Colon (tissue), 2 donors: ENCODE measurements around the gene INHBC.
"Not testable (repeated sequence)": the region's sequence is repeated elsewhere in the genome, so short reads cannot be mapped to it uniquely, and the experiment has no call there.

ENCODE experiments used
- FAIRE-seq: peaks from 2 replicates; lab custom pipeline; 2012; peaks lifted over from hg19 to GRCh38; lab: Jason Lieb, UNC
- donor health status: control.
- donor health status: control.

Gene INHBC, protein sequence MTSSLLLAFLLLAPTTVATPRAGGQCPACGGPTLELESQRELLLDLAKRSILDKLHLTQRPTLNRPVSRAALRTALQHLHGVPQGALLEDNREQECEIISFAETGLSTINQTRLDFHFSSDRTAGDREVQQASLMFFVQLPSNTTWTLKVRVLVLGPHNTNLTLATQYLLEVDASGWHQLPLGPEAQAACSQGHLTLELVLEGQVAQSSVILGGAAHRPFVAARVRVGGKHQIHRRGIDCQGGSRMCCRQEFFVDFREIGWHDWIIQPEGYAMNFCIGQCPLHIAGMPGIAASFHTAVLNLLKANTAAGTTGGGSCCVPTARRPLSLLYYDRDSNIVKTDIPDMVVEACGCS

DNA sequence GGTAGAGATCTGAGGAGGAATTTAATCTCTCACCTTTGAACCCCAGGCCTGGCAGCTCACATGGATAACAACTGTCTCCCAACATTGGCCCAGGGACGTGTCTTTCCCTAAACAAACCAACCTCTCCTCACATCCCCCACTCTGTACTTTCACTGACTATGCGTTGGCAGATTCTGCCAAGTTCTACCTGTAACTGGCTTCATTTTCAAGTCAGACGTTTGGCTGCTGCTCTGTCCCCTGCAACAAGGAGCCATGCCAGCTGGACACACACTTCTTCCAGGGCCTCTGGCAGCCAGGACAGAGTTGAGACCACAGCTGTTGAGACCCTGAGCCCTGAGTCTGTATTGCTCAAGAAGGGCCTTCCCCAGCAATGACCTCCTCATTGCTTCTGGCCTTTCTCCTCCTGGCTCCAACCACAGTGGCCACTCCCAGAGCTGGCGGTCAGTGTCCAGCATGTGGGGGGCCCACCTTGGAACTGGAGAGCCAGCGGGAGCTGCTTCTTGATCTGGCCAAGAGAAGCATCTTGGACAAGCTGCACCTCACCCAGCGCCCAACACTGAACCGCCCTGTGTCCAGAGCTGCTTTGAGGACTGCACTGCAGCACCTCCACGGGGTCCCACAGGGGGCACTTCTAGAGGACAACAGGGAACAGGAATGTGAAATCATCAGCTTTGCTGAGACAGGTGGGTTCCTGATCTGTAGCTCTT lies at the start of gene INHBC:
TSS of gene INHBC (plus strand) at position 268 of the 707 bp plus-strand sequence. CDS start at position 371, 103 bp downstream.
- no peak for FAIRE-seq

GRCh38 chr12:57385586-57385985 lies 49.0 kb upstream of the INHBC start:
- FAIRE-seq, result no peak

GRCh38 chr12:57386187-57386720 lies 48.3 kb upstream of the INHBC start:
- FAIRE-seq, result no peak

DNA sequence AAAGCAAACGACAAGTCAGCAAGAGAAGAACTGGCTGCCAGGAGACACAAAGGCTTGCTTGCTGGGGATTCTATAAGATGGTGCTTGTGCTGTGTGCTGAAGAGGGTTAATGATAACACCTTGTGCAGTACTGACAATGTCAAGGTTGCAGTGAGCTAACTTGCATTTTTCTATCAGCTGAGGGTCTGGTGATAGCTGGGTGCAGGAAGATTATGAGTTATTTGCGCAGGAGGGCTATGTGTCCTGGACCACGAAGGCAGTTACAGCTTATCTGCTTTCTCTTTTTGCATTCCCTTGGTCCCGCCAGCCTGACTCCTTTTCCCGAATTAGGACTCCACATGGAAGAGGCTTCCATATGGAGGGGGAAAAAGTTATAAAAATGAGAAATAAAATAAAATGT lies 46.2 kb upstream of the INHBC start:
- FAIRE-seq, result no peak

GRCh38 chr12:57389033-57389432 lies 45.6 kb upstream of the INHBC start:
- FAIRE-seq, result no peak

GRCh38 chr12:57390174-57390573 lies 44.4 kb upstream of the INHBC start:
- no peak for FAIRE-seq

GRCh38 chr12:57395121-57395520 lies 39.5 kb upstream of the INHBC start:
- no peak for FAIRE-seq

DNA sequence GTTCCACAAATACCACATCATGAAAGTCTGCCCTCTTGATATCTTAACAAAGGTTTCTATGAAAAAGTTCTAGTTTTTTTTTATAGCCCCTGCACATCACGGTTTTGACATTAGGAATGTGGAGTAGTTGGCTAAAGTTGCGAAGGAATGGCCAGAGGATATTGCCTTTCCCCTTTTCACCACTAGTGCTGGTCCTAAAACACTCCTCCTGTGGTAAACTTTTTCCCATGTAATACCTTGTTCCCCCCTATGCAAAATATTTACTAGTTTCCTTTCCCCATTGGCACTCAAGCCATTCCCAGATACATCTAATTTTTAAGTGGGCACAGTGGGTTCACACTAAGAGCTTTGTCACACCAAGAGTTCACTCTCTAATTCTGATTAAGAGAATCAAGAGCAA lies 37.1 kb upstream of the INHBC start:
- no peak for FAIRE-seq

DNA sequence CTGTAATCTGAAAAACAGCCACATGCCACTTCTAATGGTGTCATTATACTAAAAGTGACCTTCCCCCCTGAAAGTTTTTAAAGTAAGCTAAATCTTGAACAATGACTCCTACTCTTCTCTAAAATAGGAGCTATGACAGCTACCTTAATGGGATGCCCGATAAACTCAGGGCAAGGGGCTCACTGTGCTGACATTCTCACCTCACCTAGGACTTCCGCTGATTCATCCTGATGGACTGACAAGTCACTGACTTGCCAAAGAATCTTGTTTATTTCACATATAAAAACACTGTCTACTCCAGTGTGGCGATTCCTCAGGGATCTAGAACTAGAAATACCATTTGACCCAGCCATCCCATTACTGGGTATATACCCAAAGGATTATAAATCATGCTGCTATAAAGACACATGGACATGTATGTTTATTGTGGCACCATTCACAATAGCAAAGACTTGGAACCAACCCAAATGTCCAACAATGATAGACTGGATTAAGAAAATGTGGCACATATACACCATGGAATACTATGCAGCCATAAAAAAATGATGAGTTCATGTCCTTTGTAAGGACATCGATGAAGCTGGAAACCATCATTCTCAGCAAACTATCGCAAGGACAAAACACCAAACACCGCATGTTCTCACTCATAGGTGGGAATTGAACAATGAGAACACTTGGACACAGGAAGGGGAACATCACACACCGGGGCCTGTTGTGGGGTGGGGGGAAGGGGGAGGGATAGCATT lies 34.7 kb upstream of the INHBC start:
- not testable (repeated sequence) for FAIRE-seq

- no peak for FAIRE-seq
Observed at GRCh38 chr12:57401165-57401564, 33.4 kb upstream of the INHBC start.

DNA sequence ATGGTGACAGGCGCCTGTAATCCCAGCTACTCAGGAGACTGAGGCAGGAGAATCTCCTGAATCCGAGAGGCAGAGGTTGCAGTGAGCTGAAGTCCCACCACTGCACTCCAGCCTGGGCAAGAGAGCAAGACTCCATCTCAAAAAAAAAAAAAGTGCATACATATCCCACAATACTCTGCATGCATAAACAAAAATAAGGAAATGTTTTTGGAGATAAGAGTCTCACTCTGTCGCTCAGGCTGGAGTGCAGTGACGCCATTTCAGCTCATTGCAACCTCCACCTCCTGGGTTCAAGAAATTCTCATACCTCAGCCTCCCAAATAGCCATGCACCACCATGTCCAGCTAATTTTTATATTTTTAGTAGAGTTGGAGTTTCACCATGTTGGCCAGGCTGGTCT lies 32.4 kb upstream of the INHBC start:
- not testable (repeated sequence) for FAIRE-seq

GRCh38 chr12:57404966-57405640 lies 29.5 kb upstream of the INHBC start:
- no peak for FAIRE-seq

GRCh38 chr12:57410534-57410933 lies 24.1 kb upstream of the INHBC start:
- FAIRE-seq, result no peak

DNA sequence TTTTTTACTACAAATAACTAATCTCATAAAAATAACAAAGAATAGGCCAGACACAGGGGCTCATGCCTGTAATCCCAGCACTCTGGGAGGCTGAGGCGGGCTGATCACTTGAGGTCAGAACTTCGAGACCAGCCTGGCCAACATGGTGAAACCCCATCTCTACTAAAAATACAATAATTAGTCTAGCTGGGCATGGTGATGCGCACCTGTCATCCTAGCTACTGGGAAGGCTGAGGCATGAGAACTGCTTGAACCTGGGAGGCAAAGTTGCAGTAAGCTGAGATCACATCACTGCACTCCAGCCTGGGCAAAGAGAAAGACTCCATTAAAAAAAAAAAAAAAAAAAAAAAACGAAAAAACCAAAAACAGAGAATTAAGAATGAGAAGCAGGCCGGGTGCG lies 20.4 kb upstream of the INHBC start:
- not testable (repeated sequence) for FAIRE-seq

- no peak for FAIRE-seq
Observed at GRCh38 chr12:57415088-57415487, 19.5 kb upstream of the INHBC start.

- no peak for FAIRE-seq
Observed at GRCh38 chr12:57416039-57416996, 18.3 kb upstream of the INHBC start.

DNA sequence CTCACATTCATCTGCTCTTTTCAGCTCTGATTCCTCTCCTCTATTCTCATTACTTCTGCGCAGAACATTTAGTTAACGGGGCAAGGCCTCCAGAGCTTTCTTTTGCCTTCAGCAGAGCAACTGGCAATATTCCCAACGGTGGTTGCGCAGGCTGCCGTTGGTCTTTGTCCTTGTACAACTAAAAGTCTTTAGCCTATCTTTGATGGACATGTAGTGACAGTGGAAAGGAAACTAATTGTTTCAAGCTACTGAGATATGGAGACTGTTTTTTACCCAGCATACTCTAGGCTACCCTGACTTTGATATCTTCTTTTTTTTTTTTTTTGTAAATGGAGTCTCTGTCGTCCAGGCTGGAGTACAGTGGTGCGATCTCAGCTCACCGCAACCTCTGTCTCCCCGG lies 16.3 kb upstream of the INHBC start:
- FAIRE-seq, result no peak

- no peak for FAIRE-seq
Observed at GRCh38 chr12:57419495-57419894, 15.1 kb upstream of the INHBC start.

- FAIRE-seq, result no peak
Observed at GRCh38 chr12:57420482-57420881, 14.1 kb upstream of the INHBC start.

DNA sequence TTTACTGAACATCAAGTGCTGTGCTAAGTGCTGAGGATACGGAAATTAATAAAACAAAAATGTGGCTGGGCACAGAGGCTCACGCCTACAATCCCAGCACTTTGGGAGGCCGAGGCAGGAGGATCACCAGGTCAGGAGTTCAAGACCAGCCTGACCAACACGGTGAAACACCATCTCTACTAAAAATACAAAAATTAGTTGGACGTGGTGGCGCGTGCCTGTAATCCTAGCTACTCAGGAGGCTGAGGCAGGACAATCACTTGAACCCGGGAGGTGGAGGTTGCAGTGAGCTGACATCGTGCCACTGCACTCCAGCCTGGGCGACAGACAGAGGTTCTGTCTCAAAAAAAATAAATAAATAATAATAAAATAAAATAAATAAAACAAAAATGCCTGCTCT lies 7.6 kb upstream of the INHBC start:
- FAIRE-seq, result not testable (repeated sequence)

DNA sequence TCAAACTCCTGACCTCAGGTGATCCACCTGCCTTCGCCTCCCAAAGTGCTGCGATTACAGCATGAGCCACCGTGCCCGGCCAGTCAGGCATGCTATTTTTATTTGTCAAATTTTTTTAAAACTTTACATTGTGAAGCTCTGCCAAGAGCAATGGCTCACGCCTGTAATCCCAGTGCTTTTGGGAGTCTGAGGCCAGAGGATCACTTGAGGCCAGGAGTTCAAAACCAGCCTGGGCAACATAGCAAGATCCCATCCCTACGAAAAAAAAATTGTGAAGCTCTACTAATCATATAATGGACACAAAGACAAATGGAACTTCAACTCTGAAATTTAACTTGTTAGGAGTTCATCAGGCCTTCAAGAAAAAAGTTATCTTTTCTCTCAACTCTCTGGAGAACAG lies 5.6 kb upstream of the INHBC start:
- no peak for FAIRE-seq
